DMS53 (cell line): Measurements from ENCODE around the gene KLHL12.

Experiments used
- DNase-seq: peaks from one replicate; lab custom pipeline; 2025; lab: John Stamatoyannopoulos, UW

The KLHL12 gene

GRCh38 chr1:202880961-202881460 lies 46.0 kb downstream of the KLHL12 start:
- DNase-seq, result no peak

- DNase-seq, result no peak
Measured at GRCh38 chr1:202880062-202880461, 47.0 kb downstream of the KLHL12 start.

- no peak for DNase-seq
Measured at GRCh38 chr1:202879128-202879527, 47.9 kb downstream of the KLHL12 start.

GRCh38 chr1:202873026-202873425 lies 54.0 kb downstream of the KLHL12 start:
- no peak for DNase-seq

GRCh38 chr1:202871367-202871766 lies 55.7 kb downstream of the KLHL12 start:
- peak; percentile 17 for DNase-seq

GRCh38 chr1:202862679-202863560 lies 64.1 kb downstream of the KLHL12 start:
- DNase-seq, result no peak

GRCh38 chr1:202861420-202862132 lies 65.5 kb downstream of the KLHL12 start:
- DNase-seq, result peak; percentile 98

GRCh38 chr1:202860744-202861419 lies 66.2 kb downstream of the KLHL12 start:
- peak; percentile 98 for DNase-seq

GRCh38 chr1:202858789-202859414 lies 68.1 kb downstream of the KLHL12 start:
- no peak for DNase-seq

GRCh38 chr1:202858331-202858730 lies 68.7 kb downstream of the KLHL12 start:
- no peak for DNase-seq

GRCh38 chr1:202857136-202857610 lies 69.9 kb downstream of the KLHL12 start:
- DNase-seq, result no peak

- DNase-seq, result no peak
Measured at GRCh38 chr1:202856014-202856413, 71.0 kb downstream of the KLHL12 start.

GRCh38 chr1:202854787-202855186 lies 72.2 kb downstream of the KLHL12 start:
- no peak for DNase-seq

- peak; percentile 65 for DNase-seq
Measured at GRCh38 chr1:202852163-202852904, 74.7 kb downstream of the KLHL12 start.

- no peak for DNase-seq
Measured at GRCh38 chr1:202850593-202851362, 76.3 kb downstream of the KLHL12 start.

- no peak for DNase-seq
Measured at GRCh38 chr1:202848191-202848542, 78.9 kb downstream of the KLHL12 start.

- DNase-seq, result no peak
Measured at GRCh38 chr1:202844935-202845334, 82.1 kb downstream of the KLHL12 start.

GRCh38 chr1:202844259-202844658 lies 82.8 kb downstream of the KLHL12 start:
- no peak for DNase-seq

- no peak for DNase-seq
Measured at GRCh38 chr1:202843081-202843480, 84.0 kb downstream of the KLHL12 start.
